GM18517 (cell line): ENCODE data around the gene KBTBD3.

ENCODE experiments used
- ATAC-seq: cut with Tn5 transposase; IDR thresholded peaks from one replicate; pipeline ENCODE4 v1.9.1; 2021; ENCODE audit warnings: mild to moderate bottlenecking, moderate library complexity; ENCODE audit not compliant: unreplicated experiment

The KBTBD3 gene

GRCh38 chr11:106076919-106077608 is at the start of gene KBTBD3:
Gene KBTBD3, minus strand, starts transcription at chr11:106077347. Its CDS starts 18,250 bp downstream, at chr11:106059097.
- peak; percentile 96 for ATAC-seq

GRCh38 chr11:106121570-106122320 is 44.6 kb upstream of the KBTBD3 start:
- ATAC-seq: no peak

GRCh38 chr11:106105986-106106385 is 28.8 kb upstream of the KBTBD3 start:
- ATAC-seq: no peak

- no peak for ATAC-seq
Measured at GRCh38 chr11:106101819-106102218, 24.7 kb upstream of the KBTBD3 start.

- no peak for ATAC-seq
Measured at GRCh38 chr11:106101370-106101769, 24.2 kb upstream of the KBTBD3 start.

GRCh38 chr11:106098893-106099553 is 21.9 kb upstream of the KBTBD3 start:
- ATAC-seq: no peak

- no peak for ATAC-seq
Measured at GRCh38 chr11:106092446-106092845, 15.3 kb upstream of the KBTBD3 start.

- ATAC-seq: peak; percentile 98
Measured at GRCh38 chr11:106091480-106092123, 14.5 kb upstream of the KBTBD3 start.

GRCh38 chr11:106088896-106089295 is 11.7 kb upstream of the KBTBD3 start:
- no peak for ATAC-seq

- ATAC-seq: peak; percentile 39
Measured at GRCh38 chr11:106087815-106088435, 10.8 kb upstream of the KBTBD3 start.

GRCh38 chr11:106086850-106087249 is 9.7 kb upstream of the KBTBD3 start:
- no peak for ATAC-seq

GRCh38 chr11:106086135-106086534 is 9.0 kb upstream of the KBTBD3 start:
- no peak for ATAC-seq

GRCh38 chr11:106082096-106082495 is 4.9 kb upstream of the KBTBD3 start:
- no peak for ATAC-seq

GRCh38 chr11:106077609-106078455 is 685 bp upstream of the KBTBD3 start, which contains the start of gene AASDHPPT:
Gene AASDHPPT, plus strand, starts transcription at chr11:106077662. Its CDS starts 49 bp downstream, at chr11:106077711.
- peak; percentile 34 for ATAC-seq

- peak; percentile 1 for ATAC-seq
Measured at GRCh38 chr11:106076171-106076918, 802 bp downstream of the KBTBD3 start.

GRCh38 chr11:106072804-106073203 is 4.3 kb downstream of the KBTBD3 start:
- no peak for ATAC-seq

- ATAC-seq: no peak
Measured at GRCh38 chr11:106070606-106071005, 6.5 kb downstream of the KBTBD3 start.

- peak; percentile 65 for ATAC-seq
Measured at GRCh38 chr11:106063009-106063408, 14.1 kb downstream of the KBTBD3 start.
